H9 (cell line): ENCODE data around the gene CT45A8. TPM values are rescaled to one million over a fixed set of nuclear protein-coding genes. Genes with fewer than 3 reads are reported as not detected.

ENCODE experiments used
- DNase-seq: peaks from one replicate; pipeline ENCODE4 v3.0.0-alpha.2; 2017
- H2AFZ ChIP-seq: one replicate; pipeline ENCODE4 v1.6.1; 2013; ENCODE audit warnings: mild to moderate bottlenecking, low read length, control low read depth, moderate library complexity
- H2AK5ac ChIP-seq: 2 replicates; pipeline ENCODE4 v1.6.1; 2013; ENCODE audit warnings: low read length, control low read depth, mixed read lengths; ENCODE audit not compliant: insufficient read length
- H2BK120ac ChIP-seq: one replicate; pipeline ENCODE4 v1.6.1; 2013; ENCODE audit warnings: low read depth, mild to moderate bottlenecking, low read length, control low read depth, inconsistent platforms; ENCODE audit not compliant: poor library complexity, severe bottlenecking
- H2BK12ac ChIP-seq: 2 replicates; pipeline ENCODE4 v1.6.1; 2013; ENCODE audit warnings: low read length, control low read depth, mixed read lengths, low read depth; ENCODE audit not compliant: insufficient read length
- H2BK15ac ChIP-seq: 2 replicates; pipeline ENCODE4 v1.6.1; 2013; ENCODE audit warnings: low read depth, low read length, control low read depth
- H2BK20ac ChIP-seq: one replicate; pipeline ENCODE4 v1.6.1; 2013; ENCODE audit warnings: low read depth, mild to moderate bottlenecking, low read length, control low read depth, inconsistent platforms; ENCODE audit not compliant: poor library complexity, severe bottlenecking
- H2BK5ac ChIP-seq: 2 replicates; pipeline ENCODE4 v1.6.1; 2013; ENCODE audit warnings: low read length, control low read depth, mixed read lengths; ENCODE audit not compliant: insufficient read length
- H3K14ac ChIP-seq: 2 replicates; pipeline ENCODE4 v1.6.1; 2013; ENCODE audit warnings: low read length, control low read depth; ENCODE audit not compliant: insufficient read depth
- H3K18ac ChIP-seq: 2 replicates; pipeline ENCODE4 v1.6.1; 2013; ENCODE audit warnings: low read depth, mild to moderate bottlenecking, mixed read lengths, low read length, control low read depth; ENCODE audit not compliant: insufficient read length
- H3K23ac ChIP-seq: 2 replicates; pipeline ENCODE4 v1.6.1; 2013; ENCODE audit warnings: low read length, control low read depth, mixed read lengths, low read depth; ENCODE audit not compliant: insufficient read length
- H3K23me2 ChIP-seq: 2 replicates; pipeline ENCODE4 v1.6.1; 2013; ENCODE audit warnings: low read depth, mild to moderate bottlenecking, mixed read lengths, low read length, control low read depth; ENCODE audit not compliant: insufficient read length, poor library complexity, severe bottlenecking
- H3K27ac ChIP-seq: 2 replicates; pipeline ENCODE4 v1.5.1; 2013; ENCODE audit warnings: low read length, control low read depth, mixed read lengths, low read depth; ENCODE audit not compliant: insufficient read length
- H3K27me3 ChIP-seq: 2 replicates; pipeline ENCODE4 v1.6.1; 2013; ENCODE audit warnings: low read length, control low read depth, inconsistent platforms; ENCODE audit not compliant: insufficient read depth
- H3K4ac ChIP-seq: 2 replicates; pipeline ENCODE4 v1.6.1; 2013; ENCODE audit warnings: low read depth, mild to moderate bottlenecking, control low read depth, inconsistent platforms, low read length, moderate library complexity
- H3K4me1 ChIP-seq: 2 replicates; pipeline ENCODE4 v1.6.1; 2013; ENCODE audit warnings: low read length, control low read depth, inconsistent platforms; ENCODE audit not compliant: insufficient read depth
- H3K4me2 ChIP-seq: 2 replicates; pipeline ENCODE4 v1.6.1; 2013; ENCODE audit warnings: low read length, control low read depth, mixed read lengths; ENCODE audit not compliant: insufficient read length, insufficient read depth
- H3K56ac ChIP-seq: 2 replicates; pipeline ENCODE4 v1.6.1; 2013; ENCODE audit warnings: low read depth, mild to moderate bottlenecking, mixed read lengths, low read length, control low read depth; ENCODE audit not compliant: insufficient read length
- H3K79me1 ChIP-seq: 2 replicates; pipeline ENCODE4 v1.6.1; 2013; ENCODE audit warnings: low read depth, mild to moderate bottlenecking, moderate library complexity, low read length, control low read depth, inconsistent platforms; ENCODE audit not compliant: insufficient read depth, poor library complexity, severe bottlenecking
- H3K79me2 ChIP-seq: 2 replicates; pipeline ENCODE4 v1.6.1; 2013; ENCODE audit warnings: low read length, control low read depth, inconsistent platforms; ENCODE audit not compliant: insufficient read depth
- H3K9ac ChIP-seq: 2 replicates; pipeline ENCODE4 v1.6.1; 2013; ENCODE audit warnings: low read length, control low read depth, mixed read lengths; ENCODE audit not compliant: insufficient read length; ENCODE audit errors: extremely low read depth
- H3K9me3 ChIP-seq: one replicate; pipeline ENCODE4 v1.6.1; 2013; ENCODE audit warnings: low read depth, low read length, inconsistent platforms; ENCODE audit not compliant: control insufficient read depth
- H3T11ph ChIP-seq: one replicate; pipeline ENCODE4 v1.6.1; 2013; ENCODE audit warnings: mild to moderate bottlenecking, low read length, control low read depth, inconsistent platforms
- H4K20me1 ChIP-seq: one replicate; pipeline ENCODE4 v1.6.1; 2013; ENCODE audit not compliant: control insufficient read depth, insufficient read length, insufficient read depth
- H4K5ac ChIP-seq: 2 replicates; pipeline ENCODE4 v1.6.1; 2013; ENCODE audit warnings: low read depth, mild to moderate bottlenecking, mixed read lengths, low read length, control low read depth; ENCODE audit not compliant: insufficient read length
- H4K8ac ChIP-seq: replicated peaks from 2 replicates; pipeline ENCODE4 v1.6.1; 2013; ENCODE audit warnings: low read length, control low read depth, mixed read lengths, low read depth; ENCODE audit not compliant: insufficient read length
- H4K91ac ChIP-seq: 2 replicates; pipeline ENCODE4 v1.6.1; 2013; ENCODE audit warnings: low read depth, mild to moderate bottlenecking, moderate library complexity, mixed read lengths, low read length, control low read depth; ENCODE audit not compliant: insufficient read length
- H3K27ac Mint-ChIP-seq, 3 experiments: 2 replicates in 2 of 3; 3 replicates in 1 of 3; pipeline ENCODE4 v1.8.0; 2020 to 2021; ENCODE audit warnings: mixed read lengths in 3 of 3, mild to moderate bottlenecking in 1 of 3, moderate library complexity in 1 of 3
- H3K27me3 Mint-ChIP-seq: 2 replicates; pipeline ENCODE4 v1.8.0; 2021; ENCODE audit warnings: low read depth, mild to moderate bottlenecking, moderate library complexity, mixed read lengths
- H3K36me3 Mint-ChIP-seq, 3 experiments: 2 replicates in 2 of 3; 3 replicates in 1 of 3; pipeline ENCODE4 v1.8.0; 2020 to 2021; ENCODE audit warnings: low read depth in 3 of 3, mixed read lengths in 3 of 3; ENCODE audit not compliant: insufficient read depth in 1 of 3
- H3K4me1 Mint-ChIP-seq, 2 experiments: 2 replicates each; pipeline ENCODE4 v1.8.0; 2020; ENCODE audit warnings: mixed read lengths in 2 of 2
- H3K4me3 Mint-ChIP-seq, 2 experiments: 2 replicates in 1 of 2; 3 replicates in 1 of 2; pipeline ENCODE4 v1.8.0; 2020 to 2021; ENCODE audit warnings: mild to moderate bottlenecking in 2 of 2, mixed read lengths in 2 of 2, moderate library complexity in 1 of 2
- H3K9me3 Mint-ChIP-seq, 2 experiments: 2 replicates in 1 of 2; 3 replicates in 1 of 2; pipeline ENCODE4 v1.8.0; 2020; ENCODE audit warnings: mild to moderate bottlenecking in 2 of 2, mixed read lengths in 2 of 2, moderate library complexity in 1 of 2
- CTCF ChIP-seq: fragments of 200-600 bp; sonication (generic); conservative IDR thresholded peaks from 3 replicates; pipeline ENCODE4 v1.8.0; 2021; ENCODE audit warnings: antibody characterized with exemption, mild to moderate bottlenecking
- WGBS: extraction: QIAGEN DNeasy Blood & Tissue Kit; methylation state at CpG from one replicate; pipeline ENCODE4 v1.1.7; 2013; ENCODE audit warnings: missing lambda C conversion rate, low lambda C conversion rate, mixed read lengths; ENCODE audit not compliant: insufficient read length; ENCODE audit errors: extremely low coverage; 5-methylcytosine and 5-hydroxymethylcytosine counted together
- total RNA-seq: library from RNA; stranded (reverse); gene quantifications from 2 replicates; pipeline ENCODE4 v1.2.1, GENCODE V29; 2021

The CT45A8 gene
- total RNA-seq, 1 experiment from 2014 or later = not detected

- no peak for DNase-seq
- Histone ChIP-seq H3K23ac (no peak overlapping the region), H3K4ac (no peak overlapping the region), H3T11ph (no peak overlapping the region), H2AFZ (no peak overlapping the region), H3K27me3 (no peaks in the 10 kb centered on the region), H4K20me1 (no peaks in the 10 kb centered on the region), H2BK5ac (no peak overlapping the region), H3K4me2 (no peak overlapping the region), H3K14ac (no peak overlapping the region), H2BK20ac (no peak overlapping the region), H3K27ac (no peak overlapping the region), H4K91ac (no peak overlapping the region), H2AK5ac (no peak overlapping the region), H3K79me1 (no peaks in the 10 kb centered on the region), H3K23me2 (no peaks in the 10 kb centered on the region), H2BK120ac (no peak overlapping the region), H3K18ac (no peak overlapping the region), H3K79me2 (no peaks in the 10 kb centered on the region), H4K5ac (no peak overlapping the region), H2BK15ac (no peak overlapping the region), H3K9ac (no peak overlapping the region), H4K8ac (no peak overlapping the region), H3K56ac (no peak overlapping the region), H2BK12ac (no peak overlapping the region), H3K4me1 (no peaks in the 10 kb centered on the region), H3K9me3 (peaks cover 68% of the 10 kb centered on the region)
- no peak overlapping the region for H3K4me3 Mint-ChIP-seq
- no peak overlapping the region for H3K27ac Mint-ChIP-seq
- no CpG with 5 or more reads among the region's 11 CpGs for WGBS
- H3K36me3 Mint-ChIP-seq = peaks cover 3 to 20% (median 5%) of the 10 kb centered on the region in 3 experiments; a peak in 6 of 7 replicates
- no peaks in the 10 kb centered on the region for H3K4me1 Mint-ChIP-seq
- TF ChIP-seq CTCF = no peak
- peaks cover 63 to 79% of the 10 kb centered on the region in 2 experiments for H3K9me3 Mint-ChIP-seq
- no peaks in the 10 kb centered on the region; the same call in none of the 2 replicates for H3K27me3 Mint-ChIP-seq
Measured at GRCh38 chrX:135892781-135893180, 38.4 kb upstream of the CT45A8 start.
